HCT116 (cell line): ENCODE measurements around the gene NR6A1.

Experiments
- JUND ChIP-seq: IDR thresholded peaks from 2 replicates; pipeline ENCODE4 v1.6.1; 2012
- TF ChIP-seq, protein P1 (sequence below), 3 experiments: fragments of 200-600 bp in 1 of 3; sonication (generic) in 1 of 3; IDR thresholded peaks in 2 of 3; conservative IDR thresholded peaks in 1 of 3; 2 replicates each; pipeline ENCODE4 v1.5.1; 2012 to 2017; ENCODE audit warnings: low read depth in 2 of 3, low read length in 2 of 3, antibody characterized with exemption in 1 of 3, borderline replicate concordance in 1 of 3, control low read depth in 1 of 3, mild to moderate bottlenecking in 1 of 3, mixed read lengths in 1 of 3, mixed run types in 1 of 3, moderate library complexity in 1 of 3; ENCODE audit not compliant: insufficient read depth in 1 of 3

DNA sequence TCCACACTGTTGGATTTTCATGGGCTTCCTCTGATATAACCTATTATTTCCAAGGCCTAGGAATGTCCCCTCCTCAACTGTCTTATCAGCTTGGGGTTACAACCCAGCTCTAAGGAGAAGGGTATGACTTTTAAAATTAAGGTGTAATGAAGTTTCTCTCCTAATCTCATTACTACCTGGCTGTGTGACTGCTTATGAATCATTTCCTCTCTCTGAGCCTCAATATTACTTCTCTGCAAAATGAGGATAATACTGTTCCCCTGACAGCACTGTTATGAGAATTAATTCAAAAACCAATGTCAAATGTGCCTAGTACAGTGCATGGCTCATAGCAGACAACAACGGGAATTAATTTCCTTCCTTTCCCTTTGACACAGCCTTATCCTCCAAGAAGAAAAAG, 118.9 kb downstream of the NR6A1 start:
- TF ChIP-seq JUND: no peak
- TF ChIP-seq, protein P1, sequence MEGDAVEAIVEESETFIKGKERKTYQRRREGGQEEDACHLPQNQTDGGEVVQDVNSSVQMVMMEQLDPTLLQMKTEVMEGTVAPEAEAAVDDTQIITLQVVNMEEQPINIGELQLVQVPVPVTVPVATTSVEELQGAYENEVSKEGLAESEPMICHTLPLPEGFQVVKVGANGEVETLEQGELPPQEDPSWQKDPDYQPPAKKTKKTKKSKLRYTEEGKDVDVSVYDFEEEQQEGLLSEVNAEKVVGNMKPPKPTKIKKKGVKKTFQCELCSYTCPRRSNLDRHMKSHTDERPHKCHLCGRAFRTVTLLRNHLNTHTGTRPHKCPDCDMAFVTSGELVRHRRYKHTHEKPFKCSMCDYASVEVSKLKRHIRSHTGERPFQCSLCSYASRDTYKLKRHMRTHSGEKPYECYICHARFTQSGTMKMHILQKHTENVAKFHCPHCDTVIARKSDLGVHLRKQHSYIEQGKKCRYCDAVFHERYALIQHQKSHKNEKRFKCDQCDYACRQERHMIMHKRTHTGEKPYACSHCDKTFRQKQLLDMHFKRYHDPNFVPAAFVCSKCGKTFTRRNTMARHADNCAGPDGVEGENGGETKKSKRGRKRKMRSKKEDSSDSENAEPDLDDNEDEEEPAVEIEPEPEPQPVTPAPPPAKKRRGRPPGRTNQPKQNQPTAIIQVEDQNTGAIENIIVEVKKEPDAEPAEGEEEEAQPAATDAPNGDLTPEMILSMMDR (IDR thresholded peaks at IDR 0.05 in 2 of 3, conservative IDR thresholded peaks at IDR 0.05 in 1 of 3; ENCODE audit: borderline replicate concordance in 1 of 3, insufficient read depth in 1 of 3, low read depth in 2 of 3, low read length in 2 of 3): no peak
